Activated CD8-positive, alpha-beta memory T cell treated with anti-CD3 and anti-CD28 coated beads for 4 hours (primary cell): ENCODE data around the gene CHCHD10.

Experiments
- DNase-seq, 2 donors: peaks; one replicate each; pipeline ENCODE4 v3.0.0-alpha.2; 2020; ENCODE audit warnings: low read depth in 2 of 2

The CHCHD10 gene

DNA sequence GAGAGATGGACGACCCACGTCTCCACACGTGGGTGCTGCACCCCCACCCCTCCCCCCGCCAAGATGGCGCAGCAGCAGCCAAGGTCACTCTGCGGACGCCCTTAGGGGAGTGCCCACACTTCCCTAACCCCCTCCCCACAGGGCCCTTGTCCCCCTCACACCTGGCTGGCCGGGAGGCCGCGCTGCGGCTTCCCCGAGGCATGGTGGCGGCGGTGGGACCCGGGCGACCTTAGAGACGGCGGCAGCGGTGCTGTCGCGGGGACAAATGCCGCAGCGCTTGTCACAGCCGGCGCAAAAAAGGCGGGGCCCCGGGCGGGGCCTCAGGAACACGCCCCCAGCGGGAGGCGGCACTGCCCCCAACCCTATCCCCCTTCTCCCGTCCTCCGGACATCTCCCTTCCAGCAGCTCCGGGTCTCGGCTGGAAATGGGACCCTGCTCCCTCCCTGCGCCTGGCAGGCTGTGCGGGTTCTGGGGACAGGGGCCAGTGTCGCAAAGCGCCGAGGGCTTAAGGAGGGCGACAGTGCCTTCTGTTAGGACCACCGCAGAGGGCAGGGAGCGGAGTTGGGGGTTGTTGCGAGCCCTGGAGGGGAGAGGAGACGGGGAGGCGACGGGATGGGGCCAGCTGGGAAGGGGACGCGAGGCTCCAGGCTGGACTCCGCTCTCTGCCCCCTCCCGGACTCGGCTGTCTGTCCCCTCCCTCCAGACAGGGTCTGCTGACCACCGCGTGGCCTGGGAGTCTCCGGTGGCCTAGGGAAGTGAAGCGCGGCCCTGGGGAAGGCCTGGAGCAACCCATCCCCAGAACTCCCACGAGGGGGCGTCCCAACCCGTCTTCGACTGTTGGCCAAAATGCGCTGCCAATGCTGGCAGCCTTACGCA, at the start of gene CHCHD10:
Gene CHCHD10, minus strand, starts transcription at position 300 of the 876 bp plus-strand sequence. Its CDS starts 98 bp downstream, at position 202.
- DNase-seq: peak; percentile 41 to 58

DNA sequence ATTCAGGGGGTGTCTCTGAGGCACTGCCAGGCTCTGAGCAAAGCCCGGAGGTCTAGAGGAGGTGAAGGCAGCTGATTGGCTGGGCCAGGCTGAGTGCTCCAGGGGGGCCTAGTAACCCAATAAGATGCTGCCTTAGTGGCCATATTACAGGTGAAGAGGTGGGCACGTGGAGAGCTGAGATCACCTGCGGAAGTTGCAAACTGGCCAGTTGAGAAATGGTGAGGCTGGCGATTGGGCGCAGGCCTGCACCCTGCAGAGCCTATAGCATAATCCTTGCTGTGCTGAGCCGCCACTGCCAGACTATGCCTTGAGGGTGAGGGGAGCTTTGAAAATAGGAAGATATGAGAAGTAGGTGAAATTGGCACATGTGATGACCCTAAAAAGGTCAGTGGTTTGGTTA, 49.4 kb upstream of the CHCHD10 start:
- DNase-seq: no peak

DNA sequence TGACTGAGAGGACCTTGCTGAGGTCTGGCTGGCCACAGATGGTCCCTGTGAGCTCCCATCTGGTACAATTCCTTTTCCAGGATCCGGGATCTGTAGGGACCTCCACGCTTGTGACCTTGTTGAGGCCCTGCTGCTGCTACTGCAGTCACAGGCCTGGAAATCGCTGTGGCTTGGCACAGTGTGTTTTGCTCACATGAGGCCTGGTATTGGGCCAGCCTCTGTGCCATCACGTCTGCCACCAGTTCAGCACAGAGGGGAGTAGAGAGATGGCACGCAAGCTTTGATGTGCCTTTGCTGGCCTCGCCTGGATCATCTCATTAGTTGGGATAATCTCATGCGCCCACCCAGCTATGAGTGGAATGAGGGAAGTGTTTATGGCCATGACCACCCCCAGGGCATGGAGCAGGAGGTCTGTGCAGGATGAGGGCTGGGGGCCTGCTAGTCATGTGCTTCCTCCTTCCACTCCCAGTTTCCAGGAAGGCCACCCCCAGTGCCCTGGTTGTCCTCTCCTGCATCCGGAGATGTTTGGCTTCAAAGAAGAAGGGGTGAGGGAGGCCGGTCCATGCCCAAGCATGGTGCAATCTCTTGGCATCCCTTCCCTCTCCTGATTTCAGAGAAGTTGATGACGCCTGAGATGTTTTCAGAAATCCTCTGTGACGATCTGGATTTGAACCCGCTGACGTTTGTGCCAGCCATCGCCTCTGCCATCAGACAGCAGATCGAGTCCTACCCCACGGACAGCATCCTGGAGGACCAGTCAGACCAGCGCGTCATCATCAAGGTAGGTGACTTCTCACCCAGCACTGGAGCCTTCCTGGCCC, 48.6 kb upstream of the CHCHD10 start:
- DNase-seq: no peak

DNA sequence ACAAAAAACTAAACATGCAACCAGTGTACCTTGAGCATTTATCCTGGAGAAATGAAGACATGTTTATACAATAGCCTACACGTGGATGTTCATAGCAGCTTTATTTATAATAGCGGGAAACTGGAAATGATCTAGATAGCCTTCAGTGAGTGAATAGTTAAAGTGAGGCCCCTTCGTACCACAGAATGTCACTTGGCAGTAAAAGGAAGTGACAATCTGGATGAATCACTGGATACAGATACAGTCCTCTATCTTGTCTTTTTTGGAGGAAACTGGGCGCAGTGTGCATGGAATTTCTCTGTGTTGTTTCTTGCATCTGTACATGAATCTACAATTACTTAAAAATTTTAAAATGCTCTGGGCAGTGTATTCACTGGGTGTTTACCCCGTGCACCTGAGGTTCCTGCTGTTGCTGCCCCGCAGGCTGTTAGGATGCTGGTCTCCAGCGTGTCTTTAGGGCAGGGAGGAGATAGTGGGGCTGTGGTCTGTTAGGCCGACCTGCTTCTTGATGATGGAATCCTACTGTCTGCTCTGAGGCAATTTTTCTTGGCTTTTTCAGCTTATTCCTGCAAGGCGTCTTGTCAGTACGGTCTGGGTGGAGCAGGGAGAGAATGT, 47.9 kb upstream of the CHCHD10 start:
- DNase-seq: no peak

DNA sequence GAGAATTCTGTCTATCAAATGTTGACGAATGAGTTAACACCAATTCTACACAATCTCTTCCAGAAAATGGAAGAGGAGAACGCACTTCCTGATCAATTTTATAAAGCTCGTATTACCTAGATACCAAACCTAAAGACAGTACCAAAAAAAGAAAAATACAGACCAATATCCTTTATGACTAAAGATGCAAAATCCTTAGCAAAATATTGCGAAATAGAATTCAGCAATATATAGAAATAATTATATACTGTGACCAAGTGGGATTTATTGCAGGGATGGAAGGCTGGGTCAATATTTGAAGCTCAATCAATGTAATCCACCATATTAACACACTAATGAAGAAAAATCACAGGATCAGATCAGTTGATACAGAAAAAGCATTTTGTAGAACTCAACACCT, 44.6 kb upstream of the CHCHD10 start:
- no peak for DNase-seq

DNA sequence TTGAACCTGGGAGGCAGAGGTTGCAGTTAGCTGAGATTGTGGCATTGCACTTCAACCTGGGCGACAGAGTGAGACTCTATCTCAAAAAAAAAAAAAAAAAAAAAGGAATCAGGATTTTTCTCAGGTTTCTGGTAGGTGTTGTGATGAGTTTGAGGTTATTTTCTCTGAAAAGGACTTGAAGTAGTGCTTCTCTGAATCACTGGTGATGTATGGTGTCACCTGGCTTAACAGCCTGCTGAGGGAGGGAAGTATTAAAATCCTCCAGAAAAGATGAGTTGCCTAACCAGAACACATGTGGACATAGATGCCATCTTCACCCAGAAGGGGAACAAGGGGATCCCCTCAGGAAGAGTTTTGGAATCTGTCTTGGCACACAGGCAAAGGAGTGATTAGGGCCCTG, 39.1 kb upstream of the CHCHD10 start:
- DNase-seq: no peak

DNA sequence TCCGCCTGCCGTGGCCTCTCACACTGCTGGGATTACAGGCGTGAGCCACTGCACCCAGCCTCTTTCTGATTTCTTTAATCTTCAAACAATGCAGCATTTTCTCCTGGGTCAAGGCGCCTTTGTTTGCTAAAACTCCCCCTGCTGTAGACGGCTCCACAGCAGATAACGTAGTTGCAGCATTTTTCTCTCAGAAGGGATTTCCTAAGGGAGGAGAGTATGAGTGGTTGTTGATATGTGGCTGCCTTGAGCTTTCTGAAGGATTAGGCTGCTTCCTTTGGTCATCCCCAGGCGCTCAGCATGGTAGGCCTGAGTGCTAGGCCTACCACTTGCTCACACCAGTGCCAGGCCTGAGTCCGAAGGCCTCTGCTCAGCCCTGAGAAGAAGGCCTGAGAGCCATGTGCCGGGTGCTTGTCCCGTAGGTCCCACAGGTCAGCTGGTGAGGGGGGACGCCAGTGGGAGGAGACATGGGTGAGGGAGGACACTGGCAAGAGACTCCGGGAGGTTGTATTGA, 37.1 kb upstream of the CHCHD10 start:
- no peak for DNase-seq

DNA sequence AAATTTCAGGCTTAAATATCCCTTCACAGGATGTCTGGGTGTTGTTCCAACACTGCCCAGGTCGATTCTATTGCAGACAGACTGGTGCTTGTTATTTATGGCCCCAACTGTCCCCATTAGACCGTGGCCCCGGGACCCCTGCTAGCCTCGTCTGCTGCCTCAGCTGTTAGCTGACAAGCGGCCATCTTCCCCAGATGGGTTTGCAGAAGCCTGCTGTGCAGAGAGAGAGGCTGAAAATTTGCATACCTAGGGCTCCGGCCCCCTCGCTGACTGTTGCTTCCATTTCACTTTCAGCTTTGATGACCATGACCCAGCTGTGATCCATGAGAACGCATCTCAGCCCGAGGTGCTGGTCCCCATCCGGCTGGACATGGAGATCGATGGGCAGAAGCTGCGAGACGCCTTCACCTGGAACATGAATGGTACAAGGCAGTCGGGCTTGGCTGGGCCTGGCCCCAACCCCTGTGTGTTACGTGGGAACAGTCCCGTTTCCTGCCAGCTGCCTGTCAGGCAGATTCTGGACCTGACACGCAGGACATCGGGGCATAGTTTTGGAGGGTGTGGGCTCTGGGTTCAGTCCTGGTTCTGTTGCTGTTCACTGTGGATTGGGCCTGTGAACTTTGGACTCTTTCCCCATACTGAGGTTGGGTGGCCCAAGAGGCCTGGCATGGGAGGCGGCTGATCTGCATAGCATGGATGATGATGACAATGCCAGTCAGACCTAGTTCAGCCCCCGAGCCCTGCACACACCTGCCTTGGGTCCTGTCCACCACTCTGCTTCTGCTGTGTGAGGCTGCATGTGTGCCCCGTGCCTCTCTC, 35.4 kb upstream of the CHCHD10 start:
- no peak for DNase-seq

DNA sequence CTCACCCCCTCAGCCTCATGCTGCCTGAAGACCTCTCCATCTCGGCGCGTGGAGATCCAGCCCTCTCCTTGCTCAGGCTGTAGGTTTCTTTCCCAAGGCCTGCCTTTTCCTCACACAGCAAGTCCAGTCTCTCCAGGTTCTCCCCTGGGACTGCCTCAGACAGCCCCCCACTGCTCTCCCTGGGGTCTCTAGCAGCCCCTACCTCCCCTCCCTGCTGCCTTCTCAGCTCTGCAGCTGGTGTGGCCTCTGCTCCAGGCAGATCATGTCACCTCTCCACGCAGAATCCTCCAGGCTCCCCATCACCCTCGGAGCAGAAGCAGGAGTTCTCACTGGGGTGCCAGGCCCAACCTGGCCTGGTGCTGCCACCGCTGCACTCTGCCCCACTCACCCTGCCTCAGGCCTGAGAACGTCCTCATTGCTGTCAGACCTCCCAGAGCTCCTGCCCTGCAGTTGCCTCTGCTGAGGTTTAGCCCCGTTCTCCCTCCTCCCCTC, 34.2 kb upstream of the CHCHD10 start:
- no peak for DNase-seq

DNA sequence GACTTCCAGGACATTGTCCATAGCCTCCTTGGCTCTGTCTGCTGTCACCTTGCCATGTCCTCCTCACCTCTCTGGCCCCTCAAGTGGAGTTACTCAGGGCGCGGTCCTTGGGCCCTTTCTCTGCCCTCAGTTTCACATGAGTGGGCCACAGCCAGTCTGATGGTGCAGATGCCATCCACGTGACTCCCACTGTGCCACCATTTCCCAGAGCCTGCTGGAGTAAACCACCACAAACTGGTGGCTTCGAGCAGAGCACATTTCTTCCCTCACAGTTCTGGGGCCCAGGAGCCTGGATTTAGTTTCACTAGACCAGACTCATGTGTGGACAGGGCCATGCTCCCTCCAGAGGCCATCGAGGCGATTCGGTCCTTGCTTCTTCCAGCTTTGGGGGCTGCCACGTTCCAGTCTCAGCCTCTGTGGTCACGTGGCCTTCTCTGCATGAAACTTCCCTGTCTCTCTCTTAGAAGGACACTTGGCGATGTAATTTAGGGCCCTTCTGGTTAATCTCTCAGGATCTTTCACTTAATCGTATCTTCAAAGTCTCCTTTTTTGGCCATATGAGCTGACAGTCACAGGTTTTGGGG, 33.6 kb upstream of the CHCHD10 start:
- DNase-seq: no peak

DNA sequence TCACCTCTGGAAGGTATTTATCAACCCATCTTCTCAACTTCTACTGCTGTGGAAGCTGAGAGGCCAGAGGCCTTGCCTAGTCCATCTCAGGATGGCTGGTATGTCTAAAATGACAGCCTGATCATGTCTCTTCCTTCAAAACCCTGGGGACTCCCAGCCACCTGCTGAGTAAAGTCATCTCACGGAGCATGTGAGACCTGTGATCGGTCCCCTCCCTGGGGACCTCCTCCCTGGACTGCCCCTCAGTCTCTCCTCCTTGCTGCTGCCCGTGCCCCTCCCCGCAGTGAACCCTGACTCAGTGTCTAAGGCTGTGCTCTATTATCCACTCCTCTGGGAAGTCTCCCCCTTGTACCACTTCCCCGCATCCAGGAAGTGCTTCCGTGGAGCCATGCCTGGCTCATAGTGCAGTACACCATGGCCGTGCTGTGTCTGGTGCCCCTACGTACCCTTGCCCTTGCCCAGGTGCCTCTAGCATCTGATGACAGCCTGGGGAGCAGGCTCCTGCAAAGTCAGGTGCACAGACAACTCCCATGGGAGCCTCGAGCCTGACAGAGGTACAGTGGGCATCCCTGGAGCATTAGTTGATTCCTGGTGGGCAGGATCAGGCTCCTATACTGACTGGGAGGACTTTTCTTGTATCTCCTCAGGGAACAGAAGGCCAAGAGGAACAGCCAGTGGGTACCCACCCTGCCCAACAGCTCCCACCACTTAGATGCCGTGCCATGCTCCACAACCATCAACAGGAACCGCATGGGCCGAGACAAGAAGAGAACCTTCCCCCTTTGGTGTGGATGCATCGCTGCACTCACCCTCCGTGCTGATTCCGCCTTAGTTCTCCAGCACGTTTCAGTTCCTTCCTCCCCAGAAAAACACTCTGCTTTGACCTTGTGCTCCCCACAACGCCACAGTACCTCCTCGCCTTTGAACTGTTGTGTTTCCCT, 32.8 kb upstream of the CHCHD10 start:
- no peak for DNase-seq

DNA sequence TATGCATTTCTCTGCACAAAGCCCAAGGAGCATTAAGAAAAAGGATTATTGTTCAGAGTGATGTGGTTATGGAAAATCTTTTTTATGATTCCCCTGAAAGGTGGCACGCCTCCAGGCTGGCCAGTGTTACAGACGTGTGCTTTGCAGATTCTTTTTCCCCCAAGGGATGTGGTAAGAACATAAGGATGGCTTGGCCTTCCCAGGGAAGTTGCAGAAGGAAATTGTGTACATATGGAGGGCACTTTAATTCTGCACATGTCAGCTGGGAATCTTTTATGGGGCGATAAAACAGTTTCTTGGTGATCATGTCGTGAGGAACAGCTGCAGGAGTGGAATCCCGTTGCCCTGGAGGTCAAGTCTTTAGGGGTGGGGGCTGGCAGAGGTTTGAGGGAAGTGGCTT, 28.7 kb upstream of the CHCHD10 start:
- DNase-seq: no peak

DNA sequence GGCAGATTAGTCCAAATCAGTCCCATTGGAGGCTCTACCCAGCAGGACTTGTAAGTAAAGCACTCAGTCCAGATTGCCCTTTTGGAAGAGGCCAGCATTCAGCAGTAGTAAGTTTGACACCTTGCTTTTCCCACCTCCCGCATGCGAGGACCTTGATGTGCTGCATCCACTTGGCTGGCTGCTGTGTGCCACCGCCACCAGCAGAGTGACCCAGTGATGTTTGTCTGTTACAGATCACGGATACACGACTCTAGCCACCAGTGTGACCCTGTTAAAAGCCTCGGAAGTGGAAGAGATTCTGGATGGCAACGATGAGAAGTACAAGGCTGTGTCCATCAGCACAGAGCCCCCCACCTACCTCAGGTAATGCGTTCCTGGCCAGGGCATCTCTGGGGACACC, 25.6 kb upstream of the CHCHD10 start:
- no peak for DNase-seq

DNA sequence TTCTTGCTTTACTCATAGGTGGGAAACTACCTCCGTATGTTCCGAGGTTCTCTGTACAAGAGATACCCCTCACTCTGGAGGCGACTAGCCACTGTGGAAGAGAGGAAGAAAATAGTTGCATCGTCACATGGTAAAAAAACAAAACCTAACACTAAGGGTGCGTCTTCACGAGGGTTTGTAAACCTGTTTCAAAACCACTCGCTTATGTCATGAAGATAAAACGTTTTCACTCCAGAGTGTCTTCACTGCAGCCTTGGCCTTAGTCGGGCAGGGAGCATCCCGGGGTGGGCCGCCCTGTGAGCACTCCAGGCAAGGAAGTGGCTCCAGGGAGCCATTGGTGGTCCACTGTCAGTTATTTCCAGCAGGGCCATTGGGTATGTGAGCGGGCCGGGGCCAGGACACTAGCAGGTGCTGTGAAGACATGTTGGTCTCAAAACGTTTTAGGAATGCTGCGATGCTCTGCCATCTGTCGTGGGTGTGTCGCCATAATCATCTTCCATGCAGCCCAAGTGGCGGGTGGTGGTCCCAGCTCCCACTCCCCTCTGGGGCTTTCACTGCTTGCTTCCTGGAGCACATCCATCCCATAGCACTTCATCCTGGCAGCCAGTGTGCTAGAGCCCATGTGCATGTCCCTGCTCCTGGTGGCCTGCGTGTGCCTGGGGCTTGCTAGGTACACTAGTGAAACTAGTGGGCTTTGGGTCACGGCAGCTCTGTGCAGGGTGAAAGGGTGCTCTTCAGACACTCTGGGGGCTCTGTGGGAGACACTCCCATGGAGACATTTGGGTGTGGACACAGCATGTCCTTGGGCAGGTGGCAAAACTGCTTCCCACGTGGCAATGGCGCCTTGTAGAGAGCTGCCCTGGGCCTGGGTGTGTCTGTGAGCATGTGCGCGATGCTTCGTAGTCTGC, 24.2 kb upstream of the CHCHD10 start:
- no peak for DNase-seq

DNA sequence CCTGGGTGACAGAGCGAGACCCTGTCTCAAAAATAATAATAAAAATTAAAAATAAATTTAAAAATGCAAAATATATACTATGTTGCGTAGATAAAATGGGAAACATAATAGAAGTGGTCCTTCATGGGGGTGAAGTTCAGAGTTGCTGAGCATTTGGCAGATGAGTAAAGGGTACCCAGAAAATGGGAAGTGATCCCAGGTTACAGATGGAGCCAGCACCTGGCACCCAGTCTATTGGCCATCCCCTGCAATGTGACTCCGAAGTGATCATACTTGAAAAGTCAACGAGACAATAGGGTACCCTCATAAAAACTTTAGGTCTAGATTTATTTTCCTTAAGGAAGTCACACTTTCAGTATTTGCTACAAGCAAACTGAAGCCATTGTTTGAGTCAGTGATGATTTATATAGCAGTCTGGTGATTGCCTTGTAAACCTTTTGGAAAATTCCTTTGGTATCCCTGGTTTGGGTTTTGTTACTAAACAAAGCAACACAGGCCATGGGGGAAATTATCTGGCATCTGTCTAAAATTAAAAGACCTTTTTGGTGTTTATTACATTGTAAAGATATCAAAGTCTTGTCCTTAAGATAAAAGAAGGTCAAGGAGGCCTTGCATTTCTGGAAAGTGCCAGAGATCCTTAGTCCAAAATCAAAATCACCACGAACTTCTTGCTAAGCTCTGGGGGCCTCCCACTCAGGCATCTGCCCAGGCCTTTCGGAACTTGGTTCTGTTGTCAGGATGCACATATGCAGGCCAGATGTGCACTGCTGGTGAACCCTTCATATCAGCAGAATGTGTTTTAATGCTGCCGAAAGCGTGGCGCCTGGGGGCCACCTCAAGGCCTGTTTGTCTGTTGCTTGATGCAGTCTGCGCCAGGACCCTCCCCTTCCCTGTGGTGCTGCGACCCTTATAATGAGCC, 23.3 kb upstream of the CHCHD10 start:
- no peak for DNase-seq

DNA sequence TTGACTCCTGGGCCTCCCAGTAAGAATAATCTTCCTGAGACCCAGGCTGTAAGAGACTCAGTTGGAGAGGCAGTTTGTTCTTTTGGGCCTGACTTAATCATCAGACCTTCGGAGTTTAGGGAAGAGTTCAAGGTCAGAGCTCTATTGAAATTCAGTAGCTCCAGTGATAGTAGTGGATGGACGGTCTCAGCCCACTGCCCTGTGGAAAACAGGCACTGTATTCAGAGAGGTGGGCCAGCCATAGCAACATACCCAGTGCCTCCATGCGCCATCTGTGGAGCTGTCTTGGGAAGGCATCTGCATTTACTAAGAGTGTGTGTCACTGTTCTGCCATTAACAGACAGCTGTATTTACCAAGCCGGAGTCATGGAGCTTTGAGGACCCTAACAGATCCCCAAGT, 21.9 kb upstream of the CHCHD10 start:
- no peak for DNase-seq

DNA sequence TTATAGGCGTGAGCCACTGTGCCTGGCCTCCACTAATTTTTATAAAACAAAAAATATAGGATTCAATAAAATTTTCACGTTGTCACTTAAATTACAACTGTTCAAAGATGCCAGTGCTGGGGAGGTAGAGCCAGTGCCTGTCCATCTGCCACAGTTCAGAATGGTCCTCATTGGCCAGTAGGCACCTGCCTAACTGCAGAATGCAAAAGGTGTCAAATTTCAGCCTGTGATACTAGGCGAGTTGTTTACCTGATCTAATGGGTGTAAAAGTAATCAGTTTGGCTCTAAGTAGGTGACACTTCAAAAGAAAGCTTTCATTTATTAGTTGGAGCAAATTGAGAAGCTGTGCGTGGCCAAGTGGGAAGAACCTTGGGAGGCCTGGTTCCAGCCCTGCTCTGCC, 21.3 kb upstream of the CHCHD10 start:
- no peak for DNase-seq

DNA sequence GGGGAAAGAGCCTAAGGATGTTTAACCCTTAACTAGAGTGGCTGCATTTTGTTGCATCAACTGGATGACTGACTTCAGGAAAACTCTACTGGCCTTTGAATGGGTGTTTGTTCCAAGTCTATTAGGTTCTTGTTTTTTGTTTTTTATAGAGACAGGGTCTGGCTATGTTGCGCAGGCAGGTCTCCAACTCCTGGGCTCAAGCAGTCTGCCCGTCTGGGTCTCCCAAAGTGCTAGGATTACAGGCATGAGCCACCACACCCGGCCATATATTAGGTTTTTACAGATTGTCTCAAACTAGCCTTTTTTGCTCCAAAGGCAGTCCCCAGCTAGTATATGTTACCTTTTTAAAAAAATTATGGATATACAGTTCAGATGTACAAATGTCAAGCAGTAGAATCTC, 20.1 kb upstream of the CHCHD10 start:
- DNase-seq: no peak
